Uterus (tissue), 2 donors: ENCODE measurements around the gene SLC43A3.

Experiments used
- POLR2A ChIP-seq, 2 donors: fragments of 450-650 bp; IDR thresholded peaks; one replicate each; pipeline ENCODE4 v1.6.1; 2016; ENCODE audit warnings: antibody characterized with exemption in 2 of 2, mild to moderate bottlenecking in 1 of 2, moderate library complexity in 1 of 2
- TF ChIP-seq, protein P1 (sequence below), 4 experiments: fragments of 200-600 bp in 2 of 4; fragments of 450-650 bp in 2 of 4; sonication (generic) in 2 of 4; IDR thresholded peaks; one replicate each; pipeline ENCODE4 v1.5.1; 2016 to 2019; ENCODE audit warnings: antibody characterized with exemption in 4 of 4, mild to moderate bottlenecking in 2 of 4, moderate library complexity in 1 of 4

DNA sequence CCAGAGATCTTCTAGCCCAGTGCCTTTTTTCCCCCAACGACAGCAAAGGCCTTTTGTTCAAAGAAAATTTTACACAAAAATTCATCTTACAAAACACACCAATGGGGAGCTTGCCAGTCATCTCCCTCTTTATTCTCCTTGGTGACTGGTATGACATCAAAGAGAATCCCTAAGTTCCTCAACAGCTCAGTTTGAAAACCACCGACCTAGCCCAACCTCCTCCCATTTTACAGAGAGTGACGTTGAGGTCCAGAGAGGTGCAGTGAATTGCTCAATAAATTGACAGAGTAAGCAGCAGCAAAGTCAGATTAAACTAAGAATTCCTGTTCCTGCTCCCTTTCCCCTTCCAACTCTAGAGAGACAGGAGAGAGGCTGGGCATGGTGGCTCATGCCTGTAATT, 7.8 kb downstream of the SLC43A3 start:
- TF ChIP-seq POLR2A (IDR thresholded peaks at IDR 0.05), result no peak
- TF ChIP-seq, protein P1, sequence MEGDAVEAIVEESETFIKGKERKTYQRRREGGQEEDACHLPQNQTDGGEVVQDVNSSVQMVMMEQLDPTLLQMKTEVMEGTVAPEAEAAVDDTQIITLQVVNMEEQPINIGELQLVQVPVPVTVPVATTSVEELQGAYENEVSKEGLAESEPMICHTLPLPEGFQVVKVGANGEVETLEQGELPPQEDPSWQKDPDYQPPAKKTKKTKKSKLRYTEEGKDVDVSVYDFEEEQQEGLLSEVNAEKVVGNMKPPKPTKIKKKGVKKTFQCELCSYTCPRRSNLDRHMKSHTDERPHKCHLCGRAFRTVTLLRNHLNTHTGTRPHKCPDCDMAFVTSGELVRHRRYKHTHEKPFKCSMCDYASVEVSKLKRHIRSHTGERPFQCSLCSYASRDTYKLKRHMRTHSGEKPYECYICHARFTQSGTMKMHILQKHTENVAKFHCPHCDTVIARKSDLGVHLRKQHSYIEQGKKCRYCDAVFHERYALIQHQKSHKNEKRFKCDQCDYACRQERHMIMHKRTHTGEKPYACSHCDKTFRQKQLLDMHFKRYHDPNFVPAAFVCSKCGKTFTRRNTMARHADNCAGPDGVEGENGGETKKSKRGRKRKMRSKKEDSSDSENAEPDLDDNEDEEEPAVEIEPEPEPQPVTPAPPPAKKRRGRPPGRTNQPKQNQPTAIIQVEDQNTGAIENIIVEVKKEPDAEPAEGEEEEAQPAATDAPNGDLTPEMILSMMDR (IDR thresholded peaks at IDR 0.05), result no peak
